Glomerular endothelial cell (primary cell): ENCODE data around the gene OVOL2. TPM values are rescaled to one million over a fixed set of nuclear protein-coding genes. Genes with fewer than 3 reads are reported as not detected.
"Not testable (repeated sequence)": the region's sequence is repeated elsewhere in the genome, so short reads cannot be mapped to it uniquely, and the experiment has no call there.

Source experiments
- DNase-seq: peaks from one replicate; pipeline ENCODE4 v3.0.0-alpha.2; 2011; ENCODE audit warnings: low read depth, low spot score; ENCODE audit errors: extremely low read depth
- total RNA-seq: library from RNA; depleted of rRNA; stranded (reverse); fragments of >200 nt; gene quantifications from 2 replicates; pipeline ENCODE4 v1.2.3, GENCODE V29; 2015

Gene OVOL2
- total RNA-seq, 1 donor from 2014 or later, result not detected

- no peak for DNase-seq
Observed at GRCh38 chr20:18058661-18059467, 1.1 kb upstream of the OVOL2 start.

DNA sequence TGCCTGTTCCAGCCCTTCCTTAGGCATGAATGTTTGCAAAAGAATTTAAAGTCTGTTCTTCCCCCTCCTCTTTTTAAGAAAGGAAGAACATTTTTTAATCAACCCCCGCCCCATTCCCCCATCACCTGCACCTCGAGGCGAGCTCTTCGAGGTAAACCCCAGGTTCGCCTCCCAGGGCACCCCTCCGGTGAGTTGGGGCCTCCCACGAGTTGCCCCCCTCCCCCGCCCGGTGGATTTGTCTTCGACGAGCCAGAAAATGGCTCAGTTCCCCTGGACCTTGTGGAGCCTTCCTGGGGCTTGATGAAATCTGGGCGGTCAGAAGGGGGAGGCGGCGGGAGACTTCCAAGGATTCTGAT, 256 bp upstream of the OVOL2 start:
- no peak for DNase-seq

- no peak for DNase-seq
Observed at GRCh38 chr20:18056174-18057100, 1.3 kb downstream of the OVOL2 start.

GRCh38 chr20:18055261-18055660, 2.5 kb downstream of the OVOL2 start:
- DNase-seq, result no peak

- no peak for DNase-seq
Observed at GRCh38 chr20:18052856-18053255, 4.9 kb downstream of the OVOL2 start.

DNA sequence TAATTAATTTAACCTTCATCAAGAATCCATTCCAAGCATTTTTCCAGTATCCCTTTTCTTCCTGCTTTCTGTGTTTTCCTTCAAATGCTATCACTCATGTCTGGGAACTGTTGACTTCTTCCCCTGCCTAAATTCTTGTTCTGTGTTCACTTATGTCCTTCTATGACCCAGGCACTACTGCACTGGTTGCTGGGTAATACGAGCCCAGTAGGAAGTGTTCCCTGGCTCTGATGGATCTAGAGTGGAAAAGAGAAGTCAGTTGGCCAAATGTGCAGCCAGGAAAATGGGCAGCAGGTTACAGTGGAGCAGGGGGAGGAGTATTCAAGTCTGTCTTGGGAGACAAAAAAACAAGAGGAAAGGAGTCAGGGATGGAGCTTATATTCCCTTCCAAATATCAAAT, 7.1 kb downstream of the OVOL2 start:
- no peak for DNase-seq

DNA sequence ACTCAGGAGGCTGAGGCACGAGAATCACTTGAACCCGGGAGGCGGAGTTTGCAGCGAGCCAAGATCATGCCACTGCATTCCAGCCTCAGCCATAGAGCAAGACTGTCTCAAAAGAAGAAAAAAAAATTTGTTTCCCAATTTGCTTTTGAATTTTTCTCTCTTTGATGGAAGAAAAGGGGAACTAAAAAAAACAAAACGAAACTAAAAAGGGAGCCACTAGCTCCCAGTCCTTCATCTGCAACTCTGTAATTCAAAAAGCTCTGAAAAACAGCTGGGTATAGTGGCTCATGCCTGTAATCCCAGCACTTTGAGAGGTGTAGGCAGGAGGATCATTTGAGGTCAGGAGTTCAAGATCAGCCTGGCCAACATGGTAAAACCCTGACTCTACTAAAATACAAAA, 9.5 kb downstream of the OVOL2 start:
- no peak for DNase-seq

DNA sequence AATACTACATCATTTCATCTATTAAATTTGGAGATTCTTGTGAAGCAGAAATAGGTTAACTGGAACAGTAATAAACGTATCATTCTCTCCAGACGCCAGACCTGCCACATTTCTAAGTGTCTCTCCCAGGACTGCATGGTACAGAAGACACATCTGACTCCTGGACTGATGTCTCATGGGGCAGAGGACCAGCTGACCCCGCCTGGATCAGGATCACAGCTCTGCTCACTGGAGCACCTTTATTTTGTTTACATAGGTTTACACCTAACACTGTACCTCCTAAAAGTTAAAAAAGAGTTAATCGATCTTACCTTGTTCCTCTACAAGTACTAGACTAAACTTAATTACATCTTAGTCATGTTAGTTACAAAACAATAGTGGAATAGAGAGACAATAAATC, 11.2 kb downstream of the OVOL2 start:
- no peak for DNase-seq

- no peak for DNase-seq
Observed at GRCh38 chr20:18042229-18042628, 15.5 kb downstream of the OVOL2 start.

DNA sequence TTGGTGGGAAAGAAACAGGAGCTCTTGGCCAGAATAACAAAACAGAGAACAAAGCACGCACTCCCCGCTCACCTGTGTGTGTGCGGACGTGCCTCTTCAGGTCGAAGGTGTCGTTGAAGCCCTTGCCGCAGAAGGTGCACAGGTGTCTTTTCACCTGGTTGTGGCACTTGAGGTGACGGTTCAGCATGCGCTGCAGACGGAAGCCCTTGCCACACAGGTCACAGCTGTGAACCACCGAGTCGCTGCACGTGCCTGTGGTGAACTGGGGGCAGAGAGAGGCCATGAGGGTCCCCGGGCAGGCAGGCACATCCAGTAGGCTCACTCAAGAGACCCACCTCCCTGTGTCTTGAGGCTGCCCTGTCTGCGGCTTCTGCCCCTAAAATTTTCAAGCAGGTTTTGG, 16.3 kb downstream of the OVOL2 start:
- DNase-seq, result no peak

- DNase-seq, result no peak
Observed at GRCh38 chr20:18039063-18039462, 18.7 kb downstream of the OVOL2 start.

- no peak for DNase-seq
Observed at GRCh38 chr20:18034039-18034438, 23.7 kb downstream of the OVOL2 start.

DNA sequence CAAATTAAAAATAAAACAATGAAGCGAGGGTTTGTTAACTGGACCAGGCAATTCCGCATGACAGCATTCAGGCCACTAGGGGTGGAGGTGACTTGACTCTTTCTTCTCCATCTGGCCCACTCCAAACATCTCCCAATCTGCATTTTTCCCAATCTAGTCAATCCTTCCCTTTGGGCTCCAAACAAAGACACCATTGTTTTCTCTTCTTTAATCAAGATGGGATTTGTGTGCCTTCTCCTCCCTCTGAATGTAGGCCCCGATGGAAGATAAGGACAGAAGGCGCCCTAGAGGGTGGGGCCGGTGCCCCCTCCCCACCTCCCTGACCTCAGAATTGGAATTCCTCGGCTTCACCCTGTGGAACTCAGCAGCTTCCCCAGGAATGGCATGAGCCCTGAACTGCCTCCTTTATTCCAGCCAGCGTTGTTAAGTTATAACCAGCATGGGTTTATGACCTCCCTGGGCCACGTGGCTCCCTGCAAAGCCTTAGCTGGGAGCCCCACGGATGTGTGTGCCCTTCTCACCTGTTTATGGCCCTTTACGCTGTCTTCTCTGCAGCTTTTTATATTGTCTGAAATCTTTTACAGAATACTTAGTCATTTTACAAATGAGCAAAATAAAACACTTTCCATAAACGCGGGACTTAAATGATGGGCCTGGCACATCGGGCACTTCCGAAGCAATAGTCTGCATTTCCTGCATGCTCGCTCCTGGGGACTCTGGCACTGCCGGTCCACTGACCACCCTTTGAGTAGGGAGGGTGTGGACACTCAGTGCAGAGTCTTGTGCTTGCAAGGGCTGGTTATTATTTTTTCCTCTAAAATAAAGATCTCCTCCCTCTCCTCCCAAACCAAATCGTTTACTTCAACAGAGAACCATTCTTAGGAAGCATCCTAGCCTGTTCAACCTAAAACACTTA, 24.5 kb downstream of the OVOL2 start:
- DNase-seq, result no peak

DNA sequence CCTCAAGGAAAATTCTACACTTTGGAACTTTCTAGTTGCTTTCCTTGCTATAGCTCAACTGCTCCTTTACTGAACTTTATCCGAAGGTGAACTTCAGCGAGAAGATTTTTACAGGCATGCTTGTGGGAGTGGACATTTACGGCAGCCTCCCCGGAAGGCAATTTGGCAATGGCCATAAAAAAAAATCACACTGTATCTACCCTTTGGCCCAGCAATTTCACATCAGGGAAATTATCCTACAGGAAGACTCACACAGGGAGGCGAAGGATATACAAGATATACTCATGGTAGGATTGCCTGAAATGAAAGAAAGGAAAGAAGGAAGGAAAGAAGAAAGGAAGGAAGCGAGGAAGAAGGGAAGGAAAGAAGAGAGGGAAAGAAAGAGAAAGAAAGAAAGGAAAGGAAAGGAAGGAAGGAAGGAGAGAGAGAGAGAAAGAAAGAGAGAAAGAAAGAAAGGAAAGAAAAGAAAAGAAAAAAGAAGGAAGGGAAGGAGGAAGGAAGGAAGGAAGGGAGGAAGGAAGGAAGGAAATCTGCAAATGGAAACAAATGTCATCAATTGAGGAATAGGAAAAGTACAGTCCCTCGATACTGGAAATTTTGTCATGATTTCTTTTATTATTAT, 25.7 kb downstream of the OVOL2 start:
- DNase-seq, result no peak

- no peak for DNase-seq
Observed at GRCh38 chr20:18031050-18031449, 26.7 kb downstream of the OVOL2 start.

DNA sequence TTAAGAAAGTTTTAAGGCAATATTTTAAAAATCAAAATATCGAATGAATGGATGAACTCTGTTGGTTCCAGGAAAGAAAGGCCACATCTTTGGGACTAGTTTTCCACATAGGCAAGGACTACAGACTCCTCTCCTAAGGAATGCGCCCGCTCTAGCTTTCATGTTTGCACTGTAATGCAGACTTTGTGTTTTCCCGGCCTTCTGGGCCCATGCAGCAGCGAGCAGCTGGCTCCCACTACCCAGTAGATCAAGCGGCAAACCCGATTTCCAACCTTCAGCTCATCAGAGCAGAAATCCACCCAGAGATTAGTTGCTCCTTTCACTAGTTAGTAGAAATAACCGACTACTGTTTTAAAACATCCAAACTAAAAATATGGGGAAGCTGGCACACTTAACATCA, 27.7 kb downstream of the OVOL2 start:
- no peak for DNase-seq

- DNase-seq, result not testable (repeated sequence)
Observed at GRCh38 chr20:18027011-18027410, 30.7 kb downstream of the OVOL2 start.

- no peak for DNase-seq
Observed at GRCh38 chr20:18024606-18025127, 33.0 kb downstream of the OVOL2 start.

- DNase-seq, result no peak
Observed at GRCh38 chr20:18020931-18021330, 36.8 kb downstream of the OVOL2 start.

GRCh38 chr20:18019068-18019467, 38.6 kb downstream of the OVOL2 start:
- DNase-seq, result no peak
